ENCODE data around the gene LRRFIP2.

LRRFIP2 gene

DNA sequence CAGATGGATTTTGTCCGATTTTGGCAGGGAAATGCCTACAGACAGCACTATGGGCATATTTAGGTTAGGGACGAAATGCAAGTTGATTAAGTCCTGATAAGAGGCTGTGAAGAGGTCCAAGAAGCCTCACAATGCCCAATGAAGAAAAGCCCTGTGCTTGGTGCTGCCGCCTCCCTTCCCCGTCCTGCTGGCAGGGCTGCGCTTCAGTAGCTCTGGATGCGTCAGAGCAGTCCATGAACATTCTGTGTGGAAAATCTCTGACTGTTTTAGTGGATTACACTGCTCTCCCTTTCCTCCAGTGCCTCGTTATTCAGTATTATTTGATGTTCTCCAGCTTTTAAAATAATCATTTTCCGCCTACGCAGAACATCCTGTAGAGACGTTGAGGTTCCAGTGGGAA lies 141.4 kb downstream of the LRRFIP2 start:
- in situ Hi-C loops (cut with HindIII; ENCODE audit: low sequenced_read_pairs), result no loop called here
- DNase-seq (ENCODE audit: low read depth, low spot score), result no peak
- TF ChIP-seq, protein P1, sequence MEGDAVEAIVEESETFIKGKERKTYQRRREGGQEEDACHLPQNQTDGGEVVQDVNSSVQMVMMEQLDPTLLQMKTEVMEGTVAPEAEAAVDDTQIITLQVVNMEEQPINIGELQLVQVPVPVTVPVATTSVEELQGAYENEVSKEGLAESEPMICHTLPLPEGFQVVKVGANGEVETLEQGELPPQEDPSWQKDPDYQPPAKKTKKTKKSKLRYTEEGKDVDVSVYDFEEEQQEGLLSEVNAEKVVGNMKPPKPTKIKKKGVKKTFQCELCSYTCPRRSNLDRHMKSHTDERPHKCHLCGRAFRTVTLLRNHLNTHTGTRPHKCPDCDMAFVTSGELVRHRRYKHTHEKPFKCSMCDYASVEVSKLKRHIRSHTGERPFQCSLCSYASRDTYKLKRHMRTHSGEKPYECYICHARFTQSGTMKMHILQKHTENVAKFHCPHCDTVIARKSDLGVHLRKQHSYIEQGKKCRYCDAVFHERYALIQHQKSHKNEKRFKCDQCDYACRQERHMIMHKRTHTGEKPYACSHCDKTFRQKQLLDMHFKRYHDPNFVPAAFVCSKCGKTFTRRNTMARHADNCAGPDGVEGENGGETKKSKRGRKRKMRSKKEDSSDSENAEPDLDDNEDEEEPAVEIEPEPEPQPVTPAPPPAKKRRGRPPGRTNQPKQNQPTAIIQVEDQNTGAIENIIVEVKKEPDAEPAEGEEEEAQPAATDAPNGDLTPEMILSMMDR (IDR thresholded peaks at IDR 0.05; ENCODE audit: low read depth, low read length), result no peak
- no peak overlapping the region for H3K4me3 ChIP-seq (ENCODE audit: low read depth, low read length)

DNA sequence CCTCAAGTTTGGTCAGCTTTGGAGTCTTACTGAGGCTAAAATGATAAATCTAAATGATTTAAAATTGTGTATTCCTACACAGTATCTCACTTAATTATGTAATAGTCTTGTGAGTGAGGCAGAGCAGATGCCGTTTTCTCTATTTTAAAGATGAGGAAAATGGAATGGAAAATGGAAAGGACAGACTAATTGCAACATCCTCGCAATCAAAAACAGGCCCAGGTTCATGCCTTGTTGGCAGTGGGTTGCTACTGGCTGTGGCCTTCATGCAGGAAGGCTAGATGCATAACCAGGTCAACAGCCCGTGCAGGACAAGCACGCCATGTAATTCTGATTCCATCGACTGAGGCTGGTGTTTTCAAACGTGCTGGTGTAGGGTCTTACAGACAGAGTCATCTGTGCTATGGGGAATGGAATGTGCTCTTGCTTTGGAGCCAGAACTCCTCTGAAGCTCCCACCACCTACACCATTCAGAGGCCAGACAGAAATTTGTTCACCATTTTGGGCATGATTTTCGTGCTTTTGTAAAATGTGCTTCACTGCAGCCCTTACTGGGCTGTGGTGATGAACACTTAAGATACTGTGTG lies 143.2 kb downstream of the LRRFIP2 start:
- TF ChIP-seq, protein P1 (IDR thresholded peaks at IDR 0.05; ENCODE audit: low read depth, low read length), result no peak
- no peak overlapping the region for H3K4me3 ChIP-seq (ENCODE audit: low read depth, low read length)
- in situ Hi-C loops (cut with HindIII; ENCODE audit: low sequenced_read_pairs), result no loop called here
- no peak for DNase-seq (ENCODE audit: low read depth, low spot score)

DNA sequence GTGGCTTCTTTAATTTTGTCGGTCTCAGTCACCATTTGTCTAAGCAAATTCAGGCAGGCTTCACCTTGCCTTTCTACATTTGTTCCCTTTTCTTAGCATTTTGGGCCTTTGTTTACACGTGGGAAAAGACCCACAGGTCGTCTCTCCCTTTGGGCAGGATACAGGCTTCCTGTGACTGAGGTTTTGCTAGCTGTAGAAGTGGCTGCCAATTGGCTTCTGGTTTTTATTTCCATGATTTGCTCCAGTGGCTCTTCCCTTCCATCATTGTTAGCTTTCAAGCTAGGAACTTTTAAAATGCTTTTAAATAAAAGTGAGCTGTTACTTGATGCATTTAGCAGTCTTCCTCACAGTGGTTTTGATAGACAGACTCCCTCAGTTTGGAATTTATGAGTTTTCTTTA lies 143.8 kb downstream of the LRRFIP2 start:
- in situ Hi-C loops (cut with HindIII; ENCODE audit: low sequenced_read_pairs), result no loop called here
- TF ChIP-seq, protein P1 (IDR thresholded peaks at IDR 0.05; ENCODE audit: low read depth, low read length), result no peak
- DNase-seq (ENCODE audit: low read depth, low spot score), result no peak

DNA sequence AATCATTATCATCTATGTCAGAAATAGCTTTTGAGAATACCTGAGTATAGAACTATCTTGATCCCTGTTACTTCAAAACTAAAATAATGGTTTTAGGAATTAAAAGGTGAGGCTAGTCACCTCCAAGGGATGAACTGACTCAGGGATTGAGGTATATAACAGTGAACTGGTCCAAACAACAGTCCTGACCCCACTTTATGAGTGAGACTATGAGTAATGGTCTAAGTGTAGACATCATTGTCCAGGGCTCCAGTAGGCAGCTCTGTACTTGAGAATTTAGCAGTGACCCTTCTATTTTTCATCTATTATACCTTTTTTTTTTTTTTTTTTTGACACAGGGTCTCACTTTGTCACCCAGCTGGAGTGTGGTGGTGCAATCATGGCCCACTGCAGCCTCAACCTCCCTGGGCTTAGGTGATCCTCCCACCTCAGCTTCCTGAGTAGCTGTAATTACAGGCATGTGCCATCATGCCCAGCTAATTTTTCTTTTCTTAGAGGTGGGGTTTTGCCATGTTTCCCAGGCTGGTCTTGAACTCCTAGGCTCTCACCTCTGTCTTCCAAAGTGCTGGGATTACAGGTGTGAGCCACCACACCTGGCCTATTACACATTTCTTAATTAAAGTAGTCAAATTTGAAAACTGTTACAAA lies 144.7 kb downstream of the LRRFIP2 start:
- H3K4me3 ChIP-seq (ENCODE audit: low read depth, low read length), result no peak overlapping the region
- in situ Hi-C loops (cut with HindIII; ENCODE audit: low sequenced_read_pairs), result no loop called here
- TF ChIP-seq, protein P1 (IDR thresholded peaks at IDR 0.05; ENCODE audit: low read depth, low read length), result no peak
- no peak for DNase-seq (ENCODE audit: low read depth, low spot score)

More for the DNA sequence above, 143.8 kb downstream of the LRRFIP2 start:
- no peak overlapping the region for H3K4me3 ChIP-seq (ENCODE audit: low read depth, low read length)

DNA sequence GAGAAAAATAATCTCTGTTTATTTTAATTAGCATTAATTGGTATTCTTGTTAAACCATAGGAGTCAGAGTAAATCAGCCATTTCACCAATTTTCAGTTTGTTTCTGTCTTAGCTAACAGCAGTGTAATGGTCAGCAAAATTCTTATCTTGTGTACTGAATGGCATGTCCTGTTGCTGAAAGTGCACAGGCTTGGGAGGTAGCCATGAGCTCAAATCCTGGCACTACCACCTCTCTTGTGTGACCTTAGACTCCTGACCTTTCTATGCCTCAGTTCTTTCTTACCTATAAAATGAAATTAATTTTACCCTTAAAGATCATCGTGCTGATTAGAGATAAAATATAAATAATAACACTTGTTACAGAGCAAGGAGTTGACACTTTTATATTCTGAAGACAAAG lies 145.3 kb downstream of the LRRFIP2 start:
- in situ Hi-C loops (cut with HindIII; ENCODE audit: low sequenced_read_pairs), result no loop called here
- H3K4me3 ChIP-seq (ENCODE audit: low read depth, low read length), result no peak overlapping the region
- TF ChIP-seq, protein P1 (IDR thresholded peaks at IDR 0.05; ENCODE audit: low read depth, low read length), result no peak
- DNase-seq (ENCODE audit: low read depth, low spot score), result no peak

DNA sequence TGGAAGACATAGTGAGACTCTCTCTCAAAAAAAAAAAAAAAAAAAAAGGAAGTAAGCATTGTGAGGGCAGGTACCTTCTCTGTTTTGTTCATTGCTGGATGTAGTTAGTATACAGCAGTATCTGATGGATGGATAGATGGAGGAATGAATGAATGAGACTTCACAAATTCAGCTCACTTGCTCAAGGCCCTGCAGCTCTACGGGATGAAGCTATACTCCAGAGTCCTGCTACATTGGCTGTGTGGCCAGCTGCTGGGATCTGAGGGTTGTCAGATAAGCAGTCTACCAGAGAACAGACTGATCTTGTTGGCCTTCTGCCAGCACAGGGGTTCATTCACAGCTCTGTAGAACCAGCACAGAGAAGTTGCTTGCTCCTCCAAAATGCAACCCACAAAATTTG lies 146.1 kb downstream of the LRRFIP2 start:
- no peak for DNase-seq (ENCODE audit: low read depth, low spot score)
- TF ChIP-seq, protein P1 (IDR thresholded peaks at IDR 0.05; ENCODE audit: low read depth, low read length), result no peak
- no peak overlapping the region for H3K4me3 ChIP-seq (ENCODE audit: low read depth, low read length)
- in situ Hi-C loops (cut with HindIII; ENCODE audit: low sequenced_read_pairs), result no loop called here
